Chondrocyte (in vitro differentiated cells): ENCODE data around the gene PIK3R6. TPM values are rescaled to one million over a fixed set of nuclear protein-coding genes. Genes with fewer than 3 reads are reported as not detected.

Source experiments
- DNase-seq: peaks from one replicate; pipeline ENCODE4 v3.0.0; 2021; ENCODE audit warnings: mixed read lengths, low spot score
- H3K27ac Mint-ChIP-seq: one replicate; pipeline ENCODE4 v1.8.0; 2021; ENCODE audit warnings: mild to moderate bottlenecking, moderate library complexity, mixed read lengths; ENCODE audit not compliant: unreplicated experiment
- H3K27me3 Mint-ChIP-seq: 2 replicates; pipeline ENCODE4 v1.8.0; 2021; ENCODE audit warnings: low read depth, mixed read lengths
- H3K36me3 Mint-ChIP-seq: 2 replicates; pipeline ENCODE4 v1.8.0; 2021; ENCODE audit warnings: low read depth, mixed read lengths
- H3K4me1 Mint-ChIP-seq: 2 replicates; pipeline ENCODE4 v1.8.0; 2021; ENCODE audit warnings: low read depth, mild to moderate bottlenecking, mixed read lengths
- H3K4me3 Mint-ChIP-seq: one replicate; pipeline ENCODE4 v1.8.0; 2021; ENCODE audit warnings: mild to moderate bottlenecking, moderate library complexity, mixed read lengths; ENCODE audit not compliant: unreplicated experiment
- H3K9me3 Mint-ChIP-seq: 2 replicates; pipeline ENCODE4 v1.8.0; 2021; ENCODE audit warnings: low read depth, mixed read lengths
- CTCF ChIP-seq: fragments of 200-600 bp; sonication (generic); IDR thresholded peaks from 2 replicates; pipeline ENCODE4 v1.5.0; 2021; ENCODE audit warnings: antibody characterized with exemption, mild to moderate bottlenecking, moderate library complexity
- total RNA-seq: library from RNA; stranded (reverse); gene quantifications from 3 replicates; pipeline ENCODE4 v1.2.1, GENCODE V29; 2021

PIK3R6 gene
- total RNA-seq, 1 donor from 2014 or later: not detected

- no peak for TF ChIP-seq CTCF
- Mint-ChIP-seq H3K4me1 (peaks cover 12% of the 10 kb centered on the region), H3K36me3 (peaks cover 2% of the 10 kb centered on the region), H3K4me3 (no peak within 1 kb of the TSS), H3K27ac (no peak within 1 kb of the TSS), H3K27me3 (no peaks in the 10 kb centered on the region), H3K9me3 (no peaks in the 10 kb centered on the region)
- no peak for DNase-seq
These were observed 68.5 kb downstream of the PIK3R6 start, which contains the start of gene MFSD6L for GRCh38 chr17:8798846-8799569. TSS of gene MFSD6L (minus strand) at chr17:8799365. CDS start at chr17:8799120, 245 bp downstream.

GRCh38 chr17:8798176-8798845 is 69.2 kb downstream of the PIK3R6 start:
- Mint-ChIP-seq H3K4me1 (peaks cover 12% of the 10 kb centered on the region), H3K27ac (no peak overlapping the region), H3K36me3 (peaks cover 2% of the 10 kb centered on the region), H3K9me3 (no peaks in the 10 kb centered on the region), H3K27me3 (no peaks in the 10 kb centered on the region), H3K4me3 (no peak overlapping the region)
- no peak for TF ChIP-seq CTCF
- DNase-seq: no peak

GRCh38 chr17:8797621-8798175 is 69.8 kb downstream of the PIK3R6 start:
- H3K27ac Mint-ChIP-seq: no peak overlapping the region
- H3K27me3 Mint-ChIP-seq: no peaks in the 10 kb centered on the region
- peaks cover under 1% of the 10 kb centered on the region for H3K36me3 Mint-ChIP-seq
- no peak for DNase-seq
- peaks cover 12% of the 10 kb centered on the region for H3K4me1 Mint-ChIP-seq
- H3K9me3 Mint-ChIP-seq: no peaks in the 10 kb centered on the region
- no peak for TF ChIP-seq CTCF
- no peak overlapping the region for H3K4me3 Mint-ChIP-seq

GRCh38 chr17:8794636-8795035 is 72.8 kb downstream of the PIK3R6 start:
- TF ChIP-seq CTCF: no peak
- H3K9me3 Mint-ChIP-seq: peaks cover 6% of the 10 kb centered on the region
- DNase-seq: no peak
- H3K27me3 Mint-ChIP-seq: no peaks in the 10 kb centered on the region
- no peak overlapping the region for H3K4me3 Mint-ChIP-seq
- peaks cover 9% of the 10 kb centered on the region for H3K4me1 Mint-ChIP-seq
- H3K36me3 Mint-ChIP-seq: peaks cover 4% of the 10 kb centered on the region
- no peak overlapping the region for H3K27ac Mint-ChIP-seq

GRCh38 chr17:8793649-8794048 is 73.8 kb downstream of the PIK3R6 start:
- Mint-ChIP-seq H3K4me1 (peaks cover 3% of the 10 kb centered on the region), H3K4me3 (no peak overlapping the region), H3K36me3 (peaks cover 4% of the 10 kb centered on the region), H3K27ac (no peak overlapping the region), H3K9me3 (peaks cover 6% of the 10 kb centered on the region), H3K27me3 (no peaks in the 10 kb centered on the region)
- no peak for TF ChIP-seq CTCF
- DNase-seq: no peak
